Right atrium auricular region (tissue), 2 donors: ENCODE data around the gene UQCRH. TPM values are rescaled to one million over a fixed set of nuclear protein-coding genes. Genes with fewer than 3 reads are reported as not detected.
"Not testable (repeated sequence)": the region's sequence is repeated elsewhere in the genome, so short reads cannot be mapped to it uniquely, and the experiment has no call there.

ENCODE experiments used
- DNase-seq: peaks from one replicate; pipeline ENCODE4 v3.0.0-alpha.2; 2019; ENCODE audit warnings: low spot score
- H3K27ac ChIP-seq, 2 donors: fragments of 200-600 bp; sonication (generic); 1 replicate in 1 of 2; 2 replicates in 1 of 2; pipeline ENCODE4 v1.5.1; 2016 to 2019
- H3K27me3 ChIP-seq, 2 donors: fragments of 200-600 bp; sonication (generic); one replicate each; pipeline versions ENCODE4 v1.5.1 to v1.6.0; 2017 to 2019
- H3K36me3 ChIP-seq: fragments of 200-600 bp; sonication (generic); one replicate; pipeline ENCODE4 v1.5.1; 2016
- H3K4me1 ChIP-seq, 2 donors: fragments of 200-600 bp; sonication (generic); one replicate each; pipeline versions ENCODE4 v1.5.1 to v1.6.0; 2017 to 2019
- H3K4me3 ChIP-seq, 2 donors: fragments of 200-600 bp; sonication (generic); 1 replicate in 1 of 2; 2 replicates in 1 of 2; pipeline ENCODE4 v1.5.1; 2017 to 2019; ENCODE audit warnings: mild to moderate bottlenecking in 1 of 2, moderate library complexity in 1 of 2
- H3K9me3 ChIP-seq, 2 donors: fragments of 200-600 bp; sonication (generic); one replicate each; pipeline ENCODE4 v1.5.1; 2019
- total RNA-seq, 2 donors: library from RNA; depleted of rRNA; stranded (reverse); fragments of >200 nt; gene quantifications; one replicate each; pipeline ENCODE4 v1.1.0, GENCODE V29; 2016
- TF ChIP-seq, protein P1 (sequence below), 2 donors: fragments of 200-600 bp; sonication (generic); IDR thresholded peaks; one replicate each; pipeline ENCODE4 v1.5.1; 2019; ENCODE audit warnings: antibody characterized with exemption in 2 of 2

UQCRH gene
- total RNA-seq, 2 donors from 2014 or later, result 929 to 1,323 TPM

DNA sequence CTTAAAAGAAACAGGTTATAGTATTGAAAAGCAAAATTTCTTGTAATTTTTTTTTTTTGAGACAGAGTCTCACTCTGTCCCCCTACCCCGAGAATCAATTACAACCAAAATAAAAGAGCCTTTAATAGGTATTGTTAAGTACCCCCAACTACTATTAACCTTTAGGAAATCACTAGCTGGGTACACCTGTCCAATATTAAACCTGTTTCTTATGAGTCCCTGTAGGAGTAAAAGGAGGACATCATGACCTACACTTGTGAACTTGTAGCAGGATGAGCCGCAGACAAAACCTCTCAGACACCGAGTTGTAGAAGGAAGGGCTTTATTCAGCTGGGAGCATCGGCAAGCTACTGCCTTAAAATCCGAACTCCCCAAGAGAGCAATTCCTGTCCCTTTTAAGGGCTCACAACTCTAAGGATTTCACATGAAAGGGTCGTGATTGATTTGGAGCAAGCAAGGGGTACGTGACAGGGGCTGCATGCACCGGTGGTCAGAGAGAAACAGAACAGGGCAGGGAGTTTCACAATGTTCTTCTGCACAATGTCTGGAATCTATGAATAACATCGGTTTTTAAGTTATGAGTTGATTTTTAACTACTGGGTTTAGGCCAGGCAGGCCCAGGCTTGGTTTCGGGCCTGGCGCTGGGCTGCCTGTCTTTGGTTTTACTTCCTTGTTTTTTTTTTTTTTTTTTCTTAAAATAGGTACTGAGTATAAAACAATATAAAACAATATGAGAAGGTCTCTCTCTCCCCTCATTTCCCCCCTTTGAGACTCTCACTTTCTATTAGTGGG lies 22.0 kb downstream of the UQCRH start:
- DNase-seq, H3K36me3 ChIP-seq, H3K27ac ChIP-seq, H3K9me3 ChIP-seq, H3K4me1 ChIP-seq, H3K27me3 ChIP-seq, H3K4me3 ChIP-seq: not testable (repeated sequence)

DNA sequence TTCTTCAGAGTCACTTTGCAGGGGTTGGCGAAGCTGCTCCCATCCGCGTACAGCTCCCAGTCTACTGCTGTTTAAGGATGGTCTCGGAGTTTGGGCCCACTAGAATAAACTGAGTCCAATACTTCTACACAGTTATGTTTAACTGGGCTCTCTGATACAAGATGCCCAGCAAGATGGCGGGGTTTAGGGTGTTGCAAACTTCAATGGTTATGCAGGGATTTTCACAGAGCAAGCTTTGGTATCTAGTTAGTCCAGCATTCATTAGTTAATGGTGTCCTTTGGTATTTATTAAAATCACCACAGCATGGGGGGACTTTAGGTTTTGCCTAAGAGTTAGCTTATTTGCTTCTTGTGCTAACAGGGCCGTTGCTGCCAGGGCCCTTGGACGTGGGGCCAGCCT lies 24.7 kb downstream of the UQCRH start:
- H3K27me3 ChIP-seq, H3K4me3 ChIP-seq, H3K27ac ChIP-seq, H3K36me3 ChIP-seq, DNase-seq, H3K9me3 ChIP-seq, H3K4me1 ChIP-seq: not testable (repeated sequence)

DNA sequence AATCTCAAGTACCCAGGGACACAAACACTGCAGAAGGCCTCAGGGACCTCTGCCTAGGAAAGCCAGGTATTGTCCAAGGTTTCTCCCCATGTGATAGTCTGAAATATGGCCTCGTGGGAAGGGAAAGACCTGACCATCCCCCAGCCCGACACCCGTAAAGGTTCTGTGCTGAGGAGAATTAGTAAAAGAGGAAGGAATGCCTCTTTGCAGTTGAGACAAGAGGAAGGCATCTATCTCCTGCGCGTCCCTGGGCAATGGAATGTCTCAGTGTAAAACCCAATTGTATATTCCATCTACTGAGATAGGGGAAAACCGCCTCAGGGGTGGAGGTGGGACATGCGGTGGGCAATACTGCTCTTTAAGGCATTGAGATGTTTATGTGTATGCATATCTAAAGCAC lies 26.3 kb downstream of the UQCRH start:
- not testable (repeated sequence) for H3K4me1 ChIP-seq, H3K4me3 ChIP-seq, H3K27me3 ChIP-seq, H3K36me3 ChIP-seq, DNase-seq, H3K27ac ChIP-seq, H3K9me3 ChIP-seq

DNA sequence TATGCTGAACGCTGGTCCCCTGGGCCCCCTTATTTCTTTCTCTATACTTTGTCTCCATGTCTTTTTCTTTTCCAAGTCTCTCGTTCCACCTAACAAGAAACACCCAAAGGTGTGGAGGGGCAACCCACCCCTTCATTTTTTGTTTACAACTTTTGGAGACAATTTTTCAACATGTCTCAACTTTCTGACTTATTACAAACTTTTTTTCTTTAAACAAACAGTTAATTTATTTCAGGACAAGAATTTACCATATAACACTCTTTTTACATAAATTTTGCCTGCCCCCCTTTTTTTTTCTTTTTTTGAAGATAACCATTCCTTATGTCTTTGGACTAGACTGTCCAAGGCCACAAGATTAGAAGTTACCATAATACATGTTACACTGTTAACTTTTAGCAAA lies 26.9 kb downstream of the UQCRH start:
- H3K27ac ChIP-seq, H3K4me3 ChIP-seq, H3K9me3 ChIP-seq, H3K36me3 ChIP-seq, H3K27me3 ChIP-seq, H3K4me1 ChIP-seq, DNase-seq: not testable (repeated sequence)

DNA sequence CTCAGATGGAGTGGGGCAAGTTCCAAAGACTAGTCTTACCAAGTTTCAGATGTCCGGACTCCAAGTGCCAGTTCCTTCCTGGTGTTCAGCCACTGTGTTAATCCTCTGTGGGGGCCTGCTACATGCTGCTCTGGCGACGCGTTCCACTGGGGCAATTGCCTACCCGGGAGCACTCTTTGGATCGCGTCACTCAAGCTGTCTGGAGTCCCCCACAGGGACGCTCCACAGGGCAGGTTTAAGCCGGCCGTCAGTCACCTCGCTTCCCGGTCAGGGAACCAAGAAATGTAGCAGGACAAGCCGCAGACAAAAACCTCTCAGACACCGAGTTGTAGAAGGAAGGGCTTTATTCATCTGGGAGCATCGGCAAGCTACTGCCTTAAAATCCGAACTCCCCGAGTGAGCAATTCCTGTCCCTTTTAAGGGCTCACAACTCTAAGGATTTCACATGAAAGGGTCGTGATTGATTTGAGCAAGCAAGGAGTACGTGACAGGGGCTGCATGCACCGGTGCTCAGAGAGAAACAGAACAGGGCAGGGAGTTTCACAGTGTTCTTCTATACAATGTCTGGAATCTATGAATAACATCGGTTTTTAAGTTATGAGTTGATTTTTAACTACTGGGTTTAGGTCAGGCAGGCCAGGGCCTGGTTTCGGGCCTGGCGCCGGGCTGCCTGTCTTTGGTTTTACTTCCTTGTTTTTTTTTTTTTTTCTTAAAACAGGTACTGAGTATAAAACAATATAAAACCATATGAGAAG lies 28.5 kb downstream of the UQCRH start:
- H3K4me3 ChIP-seq, DNase-seq, H3K36me3 ChIP-seq, H3K27me3 ChIP-seq, H3K4me1 ChIP-seq, H3K9me3 ChIP-seq, H3K27ac ChIP-seq: not testable (repeated sequence)

DNA sequence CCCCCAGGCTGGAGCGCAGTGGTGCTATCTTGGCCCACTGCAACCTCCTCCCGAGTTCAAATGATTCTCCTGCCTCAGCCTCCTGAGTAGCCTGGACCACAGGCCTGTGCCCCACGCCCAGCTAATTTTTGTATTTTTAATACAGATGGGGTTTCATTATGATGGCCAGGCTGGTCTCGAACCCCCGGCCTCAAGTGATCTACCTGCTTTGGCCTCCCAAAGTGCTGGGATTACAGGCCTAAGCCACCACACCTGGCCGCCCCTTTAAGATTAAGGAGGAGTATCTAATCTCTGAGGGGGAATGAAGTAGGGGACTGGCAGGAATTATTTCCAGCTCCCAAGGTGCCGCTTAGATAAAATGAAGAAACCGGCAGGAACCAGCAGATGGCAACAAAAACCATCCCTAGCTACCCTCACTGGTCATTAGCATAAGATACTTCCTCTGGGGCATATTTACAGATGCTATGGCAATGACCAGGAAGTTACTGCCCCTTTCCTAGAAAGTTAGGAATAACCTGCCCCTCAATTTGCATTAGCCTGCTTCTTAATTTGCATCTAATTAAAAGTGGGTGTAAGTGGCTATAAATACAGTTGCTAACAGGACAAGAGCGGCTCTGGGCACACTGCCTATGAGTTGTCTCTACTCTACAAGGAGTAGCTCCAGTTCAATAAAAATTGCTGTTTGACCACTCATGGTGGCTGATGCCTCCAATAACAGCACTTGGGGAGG lies 30.0 kb downstream of the UQCRH start:
- Histone ChIP-seq H3K27me3 (no peaks in the 10 kb centered on the region), H3K9me3 (no peaks in the 10 kb centered on the region), H3K27ac (no peak overlapping the region), H3K4me1 (no peaks in the 10 kb centered on the region), H3K4me3 (no peak overlapping the region), H3K36me3 (no peaks in the 10 kb centered on the region)
- DNase-seq, result no peak
- TF ChIP-seq, protein P1, sequence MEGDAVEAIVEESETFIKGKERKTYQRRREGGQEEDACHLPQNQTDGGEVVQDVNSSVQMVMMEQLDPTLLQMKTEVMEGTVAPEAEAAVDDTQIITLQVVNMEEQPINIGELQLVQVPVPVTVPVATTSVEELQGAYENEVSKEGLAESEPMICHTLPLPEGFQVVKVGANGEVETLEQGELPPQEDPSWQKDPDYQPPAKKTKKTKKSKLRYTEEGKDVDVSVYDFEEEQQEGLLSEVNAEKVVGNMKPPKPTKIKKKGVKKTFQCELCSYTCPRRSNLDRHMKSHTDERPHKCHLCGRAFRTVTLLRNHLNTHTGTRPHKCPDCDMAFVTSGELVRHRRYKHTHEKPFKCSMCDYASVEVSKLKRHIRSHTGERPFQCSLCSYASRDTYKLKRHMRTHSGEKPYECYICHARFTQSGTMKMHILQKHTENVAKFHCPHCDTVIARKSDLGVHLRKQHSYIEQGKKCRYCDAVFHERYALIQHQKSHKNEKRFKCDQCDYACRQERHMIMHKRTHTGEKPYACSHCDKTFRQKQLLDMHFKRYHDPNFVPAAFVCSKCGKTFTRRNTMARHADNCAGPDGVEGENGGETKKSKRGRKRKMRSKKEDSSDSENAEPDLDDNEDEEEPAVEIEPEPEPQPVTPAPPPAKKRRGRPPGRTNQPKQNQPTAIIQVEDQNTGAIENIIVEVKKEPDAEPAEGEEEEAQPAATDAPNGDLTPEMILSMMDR (IDR thresholded peaks at IDR 0.05), result no peak

DNA sequence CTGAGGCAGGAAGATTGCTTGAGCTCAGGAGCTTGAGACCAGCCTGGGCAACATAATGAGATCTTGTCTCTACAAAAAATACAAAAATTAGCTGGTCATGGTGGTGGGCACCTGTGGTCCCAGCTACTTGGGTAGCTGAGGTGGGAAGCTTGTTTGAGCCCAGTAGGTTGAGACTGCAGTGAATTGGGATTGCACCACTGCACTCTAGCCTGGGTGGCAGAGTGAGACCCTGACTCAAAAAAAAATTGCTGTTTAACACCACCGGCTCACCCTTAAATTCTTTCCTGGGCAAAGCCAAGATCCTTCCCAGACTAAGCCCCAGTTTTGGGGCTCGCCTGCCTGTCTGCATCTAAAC lies 30.5 kb downstream of the UQCRH start:
- H3K4me1 ChIP-seq, result no peaks in the 10 kb centered on the region
- TF ChIP-seq, protein P1 (IDR thresholded peaks at IDR 0.05), result no peak
- no peak overlapping the region for H3K27ac ChIP-seq
- no peaks in the 10 kb centered on the region for H3K9me3 ChIP-seq
- H3K27me3 ChIP-seq, result no peaks in the 10 kb centered on the region
- no peak for DNase-seq
- no peak overlapping the region for H3K4me3 ChIP-seq
- no peaks in the 10 kb centered on the region for H3K36me3 ChIP-seq

DNA sequence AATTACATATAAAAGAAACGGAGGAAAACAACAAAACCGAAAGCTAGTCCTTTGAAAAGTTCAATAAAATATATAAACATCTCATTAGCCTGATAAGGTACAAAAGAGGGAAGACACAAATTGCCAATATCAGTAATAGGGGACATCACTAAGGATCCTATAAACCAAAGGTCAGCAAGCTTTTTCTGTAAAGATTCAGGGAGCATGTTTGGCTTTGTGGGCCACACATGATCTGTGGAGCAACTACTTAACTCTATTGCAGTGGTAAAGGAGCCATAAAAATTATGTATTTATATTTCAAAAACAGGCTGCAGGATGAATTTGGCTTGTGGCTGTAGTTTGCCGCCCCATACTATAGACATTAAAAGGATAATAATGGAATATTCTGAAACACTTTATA lies 31.6 kb downstream of the UQCRH start:
- no peaks in the 10 kb centered on the region for H3K27me3 ChIP-seq
- H3K27ac ChIP-seq, result no peak overlapping the region
- TF ChIP-seq, protein P1 (IDR thresholded peaks at IDR 0.05), result no peak
- H3K4me3 ChIP-seq, result no peak overlapping the region
- DNase-seq, result no peak
- H3K36me3 ChIP-seq, result no peaks in the 10 kb centered on the region
- H3K9me3 ChIP-seq, result no peaks in the 10 kb centered on the region
- H3K4me1 ChIP-seq, result peaks cover 0 to 5% of the 10 kb centered on the region in 2 donors

DNA sequence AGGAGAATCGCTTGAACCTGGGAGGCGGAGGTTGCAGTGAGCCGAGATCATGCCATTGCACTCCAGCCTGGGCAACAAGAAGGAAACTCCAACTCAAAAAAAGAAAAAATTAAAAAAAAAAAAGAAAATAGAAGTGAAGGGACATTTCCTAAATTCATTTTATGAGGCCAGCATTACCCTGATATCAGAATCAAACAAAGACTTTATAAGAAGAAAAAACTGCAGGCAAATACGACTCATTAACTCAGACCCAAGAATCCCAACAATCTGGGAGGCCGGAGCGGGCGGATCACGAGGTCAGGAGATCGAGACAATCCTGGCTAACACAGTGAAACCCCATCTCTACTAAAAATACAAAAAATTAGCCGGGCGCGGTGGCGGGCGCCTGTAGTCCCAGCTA lies 33.9 kb downstream of the UQCRH start:
- peaks cover 0 to 18% of the 10 kb centered on the region in 2 donors for H3K4me1 ChIP-seq
- not testable (repeated sequence) for H3K4me3 ChIP-seq, H3K36me3 ChIP-seq, DNase-seq, H3K27ac ChIP-seq, H3K9me3 ChIP-seq, H3K27me3 ChIP-seq
